ENCODE data around the gene ZFC3H1. TPM values are rescaled to one million over a fixed set of nuclear protein-coding genes. Genes with fewer than 3 reads are reported as not detected.

Gene ZFC3H1
- total and polyA plus RNA-seq, 2 of the 13 experiments (the other 11 are each of a cell fraction or from before 2014, with no cell fraction given): 17.1 to 38.3 TPM

DNA sequence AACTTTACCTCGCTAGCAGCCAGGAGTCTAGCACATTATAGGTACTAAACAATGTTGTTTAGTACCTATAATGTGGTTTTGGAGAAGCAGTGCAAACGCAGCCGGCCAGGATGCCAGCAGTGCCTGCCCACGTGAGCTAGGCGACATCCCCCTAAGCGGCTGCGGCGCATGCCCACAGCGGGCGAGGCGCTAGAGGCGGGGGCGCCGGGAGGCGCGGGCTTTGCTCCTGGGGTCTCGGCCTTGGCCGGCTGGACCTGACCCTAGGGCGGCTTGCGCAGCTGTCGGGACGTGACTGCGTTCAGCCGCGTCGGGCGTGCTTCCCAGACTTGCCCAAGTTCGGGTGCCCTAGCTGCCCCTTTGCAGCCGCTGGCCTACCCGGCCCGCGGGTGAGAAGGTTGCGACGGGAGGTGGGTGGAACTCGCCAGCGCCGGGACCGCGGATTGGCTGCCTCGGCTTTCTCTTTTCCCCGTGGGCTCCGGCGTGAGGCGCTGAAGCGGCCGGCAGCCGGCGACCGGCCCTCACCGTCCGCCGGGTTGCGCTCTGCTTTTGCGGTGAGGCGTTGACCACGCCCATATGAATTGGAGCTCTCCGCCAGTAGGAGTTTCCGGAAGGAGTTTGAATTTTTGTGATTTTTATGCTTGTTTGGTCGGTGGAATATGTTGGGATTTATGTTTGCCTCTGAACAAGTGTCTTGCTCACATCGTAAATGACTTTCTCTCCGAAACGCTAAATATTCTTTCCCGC, 22.4 kb upstream of the ZFC3H1 start, which contains the start of gene TMEM19 (continued):
- TF ChIP-seq, protein P1, sequence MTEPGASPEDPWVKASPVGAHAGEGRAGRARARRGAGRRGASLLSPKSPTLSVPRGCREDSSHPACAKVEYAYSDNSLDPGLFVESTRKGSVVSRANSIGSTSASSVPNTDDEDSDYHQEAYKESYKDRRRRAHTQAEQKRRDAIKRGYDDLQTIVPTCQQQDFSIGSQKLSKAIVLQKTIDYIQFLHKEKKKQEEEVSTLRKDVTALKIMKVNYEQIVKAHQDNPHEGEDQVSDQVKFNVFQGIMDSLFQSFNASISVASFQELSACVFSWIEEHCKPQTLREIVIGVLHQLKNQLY (CRISPR knock-in tag; IDR thresholded peaks at IDR 0.05): peak; percentile 89
- TF ChIP-seq YEATS2 (CRISPR knock-in tag; IDR thresholded peaks at IDR 0.05; ENCODE audit: borderline replicate concordance) (peak; percentile 82; the same call in 1 of the 2 replicates), ZNF33B (CRISPR knock-in tag; IDR thresholded peaks at IDR 0.05) (peak; percentile 93; the same call in 1 of the 2 replicates), ZNF441 (CRISPR knock-in tag; IDR thresholded peaks at IDR 0.05; ENCODE audit: borderline replicate concordance) (no peak; the same call in 1 of the 2 replicates), SMARCE1 (IDR thresholded peaks at IDR 0.05; ENCODE audit: borderline replicate concordance) (no peak), BHLHE40 (IDR thresholded peaks at IDR 0.05; ENCODE audit: low read length) (peak; percentile 73), ARNTL (CRISPR knock-in tag; IDR thresholded peaks at IDR 0.05) (peak; percentile 94), ZBTB7B (CRISPR knock-in tag; IDR thresholded peaks at IDR 0.05) (peak; percentile 77; the same call in 1 of the 2 replicates), PAX8 (CRISPR knock-in tag; IDR thresholded peaks at IDR 0.05; ENCODE audit: borderline replicate concordance) (0 out of 2 replicates have a peak, but pooled peaks have one; percentile 54), ZNF335 (CRISPR knock-in tag; IDR thresholded peaks at IDR 0.05) (no peak; the same call in 1 of the 2 replicates), ZEB1 (IDR thresholded peaks at IDR 0.05; ENCODE audit: insufficient replicate concordance, low read depth) (no peak), MYC (CRISPR knock-in tag; IDR thresholded peaks at IDR 0.05; ENCODE audit: borderline replicate concordance) (peak; percentile 92; the same call in 1 of the 2 replicates), ZNF550 (CRISPR knock-in tag; IDR thresholded peaks at IDR 0.05; ENCODE audit: borderline replicate concordance) (peak; percentile 79; the same call in 1 of the 2 replicates), TARDBP (CRISPR knock-in tag; IDR thresholded peaks at IDR 0.05) (peak; percentile 70), ZNF430 (CRISPR knock-in tag; IDR thresholded peaks at IDR 0.05) (peak; percentile 94), RCOR2 (CRISPR knock-in tag; IDR thresholded peaks at IDR 0.05) (peak; percentile 69; the same call in 1 of the 2 replicates)
- TF ChIP-seq, protein P2, sequence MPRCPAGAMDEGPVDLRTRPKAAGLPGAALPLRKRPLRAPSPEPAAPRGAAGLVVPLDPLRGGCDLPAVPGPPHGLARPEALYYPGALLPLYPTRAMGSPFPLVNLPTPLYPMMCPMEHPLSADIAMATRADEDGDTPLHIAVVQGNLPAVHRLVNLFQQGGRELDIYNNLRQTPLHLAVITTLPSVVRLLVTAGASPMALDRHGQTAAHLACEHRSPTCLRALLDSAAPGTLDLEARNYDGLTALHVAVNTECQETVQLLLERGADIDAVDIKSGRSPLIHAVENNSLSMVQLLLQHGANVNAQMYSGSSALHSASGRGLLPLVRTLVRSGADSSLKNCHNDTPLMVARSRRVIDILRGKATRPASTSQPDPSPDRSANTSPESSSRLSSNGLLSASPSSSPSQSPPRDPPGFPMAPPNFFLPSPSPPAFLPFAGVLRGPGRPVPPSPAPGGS (CRISPR knock-in tag; IDR thresholded peaks at IDR 0.05): peak; percentile 92
- TF ChIP-seq, protein P3, sequence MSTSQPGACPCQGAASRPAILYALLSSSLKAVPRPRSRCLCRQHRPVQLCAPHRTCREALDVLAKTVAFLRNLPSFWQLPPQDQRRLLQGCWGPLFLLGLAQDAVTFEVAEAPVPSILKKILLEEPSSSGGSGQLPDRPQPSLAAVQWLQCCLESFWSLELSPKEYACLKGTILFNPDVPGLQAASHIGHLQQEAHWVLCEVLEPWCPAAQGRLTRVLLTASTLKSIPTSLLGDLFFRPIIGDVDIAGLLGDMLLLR (CRISPR knock-in tag; IDR thresholded peaks at IDR 0.05): peak; percentile 93
- TF ChIP-seq, protein P4, sequence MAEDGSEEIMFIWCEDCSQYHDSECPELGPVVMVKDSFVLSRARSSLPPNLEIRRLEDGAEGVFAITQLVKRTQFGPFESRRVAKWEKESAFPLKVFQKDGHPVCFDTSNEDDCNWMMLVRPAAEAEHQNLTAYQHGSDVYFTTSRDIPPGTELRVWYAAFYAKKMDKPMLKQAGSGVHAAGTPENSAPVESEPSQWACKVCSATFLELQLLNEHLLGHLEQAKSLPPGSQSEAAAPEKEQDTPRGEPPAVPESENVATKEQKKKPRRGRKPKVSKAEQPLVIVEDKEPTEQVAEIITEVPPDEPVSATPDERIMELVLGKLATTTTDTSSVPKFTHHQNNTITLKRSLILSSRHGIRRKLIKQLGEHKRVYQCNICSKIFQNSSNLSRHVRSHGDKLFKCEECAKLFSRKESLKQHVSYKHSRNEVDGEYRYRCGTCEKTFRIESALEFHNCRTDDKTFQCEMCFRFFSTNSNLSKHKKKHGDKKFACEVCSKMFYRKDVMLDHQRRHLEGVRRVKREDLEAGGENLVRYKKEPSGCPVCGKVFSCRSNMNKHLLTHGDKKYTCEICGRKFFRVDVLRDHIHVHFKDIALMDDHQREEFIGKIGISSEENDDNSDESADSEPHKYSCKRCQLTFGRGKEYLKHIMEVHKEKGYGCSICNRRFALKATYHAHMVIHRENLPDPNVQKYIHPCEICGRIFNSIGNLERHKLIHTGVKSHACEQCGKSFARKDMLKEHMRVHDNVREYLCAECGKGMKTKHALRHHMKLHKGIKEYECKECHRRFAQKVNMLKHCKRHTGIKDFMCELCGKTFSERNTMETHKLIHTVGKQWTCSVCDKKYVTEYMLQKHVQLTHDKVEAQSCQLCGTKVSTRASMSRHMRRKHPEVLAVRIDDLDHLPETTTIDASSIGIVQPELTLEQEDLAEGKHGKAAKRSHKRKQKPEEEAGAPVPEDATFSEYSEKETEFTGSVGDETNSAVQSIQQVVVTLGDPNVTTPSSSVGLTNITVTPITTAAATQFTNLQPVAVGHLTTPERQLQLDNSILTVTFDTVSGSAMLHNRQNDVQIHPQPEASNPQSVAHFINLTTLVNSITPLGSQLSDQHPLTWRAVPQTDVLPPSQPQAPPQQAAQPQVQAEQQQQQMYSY (CRISPR knock-in tag; IDR thresholded peaks at IDR 0.05): no peak
- TF ChIP-seq, protein P5, sequence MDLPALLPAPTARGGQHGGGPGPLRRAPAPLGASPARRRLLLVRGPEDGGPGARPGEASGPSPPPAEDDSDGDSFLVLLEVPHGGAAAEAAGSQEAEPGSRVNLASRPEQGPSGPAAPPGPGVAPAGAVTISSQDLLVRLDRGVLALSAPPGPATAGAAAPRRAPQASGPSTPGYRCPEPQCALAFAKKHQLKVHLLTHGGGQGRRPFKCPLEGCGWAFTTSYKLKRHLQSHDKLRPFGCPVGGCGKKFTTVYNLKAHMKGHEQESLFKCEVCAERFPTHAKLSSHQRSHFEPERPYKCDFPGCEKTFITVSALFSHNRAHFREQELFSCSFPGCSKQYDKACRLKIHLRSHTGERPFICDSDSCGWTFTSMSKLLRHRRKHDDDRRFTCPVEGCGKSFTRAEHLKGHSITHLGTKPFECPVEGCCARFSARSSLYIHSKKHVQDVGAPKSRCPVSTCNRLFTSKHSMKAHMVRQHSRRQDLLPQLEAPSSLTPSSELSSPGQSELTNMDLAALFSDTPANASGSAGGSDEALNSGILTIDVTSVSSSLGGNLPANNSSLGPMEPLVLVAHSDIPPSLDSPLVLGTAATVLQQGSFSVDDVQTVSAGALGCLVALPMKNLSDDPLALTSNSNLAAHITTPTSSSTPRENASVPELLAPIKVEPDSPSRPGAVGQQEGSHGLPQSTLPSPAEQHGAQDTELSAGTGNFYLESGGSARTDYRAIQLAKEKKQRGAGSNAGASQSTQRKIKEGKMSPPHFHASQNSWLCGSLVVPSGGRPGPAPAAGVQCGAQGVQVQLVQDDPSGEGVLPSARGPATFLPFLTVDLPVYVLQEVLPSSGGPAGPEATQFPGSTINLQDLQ (CRISPR knock-in tag; IDR thresholded peaks at IDR 0.05): no peak; the same call in 1 of the 2 replicates

Measured in HepG2 (cell line).